GF-D8 (cell line): ENCODE data around the gene ZNF675.
"Not testable (repeated sequence)": the region's sequence is repeated elsewhere in the genome, so short reads cannot be mapped to it uniquely, and the experiment has no call there.

ENCODE experiments used
- DNase-seq: peaks from one replicate; lab custom pipeline; 2025; lab: John Stamatoyannopoulos, UW

Gene ZNF675

DNA sequence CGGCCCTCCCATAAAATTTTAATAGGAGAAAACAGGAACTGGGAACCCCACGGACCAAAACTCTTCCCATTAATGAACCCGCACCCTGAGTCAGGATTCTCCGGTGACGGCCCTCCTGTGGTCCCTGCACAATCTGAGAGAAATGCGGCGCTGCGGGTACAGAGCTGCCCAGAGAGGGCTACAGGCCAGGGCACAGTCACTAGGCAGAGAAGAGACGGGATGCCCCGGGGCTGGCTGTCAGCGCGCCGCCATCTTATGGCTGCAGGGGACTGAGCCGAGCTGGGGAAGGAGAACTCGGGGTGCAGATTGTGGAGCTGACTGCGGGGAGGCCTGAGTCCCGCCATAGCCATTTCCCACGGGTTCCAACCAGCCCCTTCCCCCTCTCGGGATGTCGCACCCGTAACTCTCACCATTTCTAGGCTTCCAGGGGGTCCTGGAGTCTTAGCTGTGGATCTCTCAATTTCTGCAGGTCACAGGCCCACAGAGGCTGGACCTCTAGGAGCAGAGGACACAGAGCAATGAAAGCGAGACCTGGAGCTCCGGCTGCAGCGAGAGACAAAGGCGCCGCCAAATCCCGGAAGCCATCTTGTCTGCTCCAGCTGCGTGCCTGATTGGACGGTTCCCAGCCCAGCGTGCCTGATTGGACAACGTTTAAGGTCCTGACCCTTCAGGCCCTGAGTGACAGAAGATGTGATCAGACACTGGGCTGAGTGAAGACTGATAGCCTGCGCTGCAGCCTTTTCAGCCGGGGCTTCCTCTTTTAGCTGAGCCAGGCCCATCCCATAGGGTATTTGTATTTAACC lies at the start of gene ZNF675:
Gene ZNF675 (minus strand): TSS at position 592 of the 803 bp plus-strand sequence. CDS start 179 bp downstream, at position 413.
- DNase-seq: peak; percentile 89

DNA sequence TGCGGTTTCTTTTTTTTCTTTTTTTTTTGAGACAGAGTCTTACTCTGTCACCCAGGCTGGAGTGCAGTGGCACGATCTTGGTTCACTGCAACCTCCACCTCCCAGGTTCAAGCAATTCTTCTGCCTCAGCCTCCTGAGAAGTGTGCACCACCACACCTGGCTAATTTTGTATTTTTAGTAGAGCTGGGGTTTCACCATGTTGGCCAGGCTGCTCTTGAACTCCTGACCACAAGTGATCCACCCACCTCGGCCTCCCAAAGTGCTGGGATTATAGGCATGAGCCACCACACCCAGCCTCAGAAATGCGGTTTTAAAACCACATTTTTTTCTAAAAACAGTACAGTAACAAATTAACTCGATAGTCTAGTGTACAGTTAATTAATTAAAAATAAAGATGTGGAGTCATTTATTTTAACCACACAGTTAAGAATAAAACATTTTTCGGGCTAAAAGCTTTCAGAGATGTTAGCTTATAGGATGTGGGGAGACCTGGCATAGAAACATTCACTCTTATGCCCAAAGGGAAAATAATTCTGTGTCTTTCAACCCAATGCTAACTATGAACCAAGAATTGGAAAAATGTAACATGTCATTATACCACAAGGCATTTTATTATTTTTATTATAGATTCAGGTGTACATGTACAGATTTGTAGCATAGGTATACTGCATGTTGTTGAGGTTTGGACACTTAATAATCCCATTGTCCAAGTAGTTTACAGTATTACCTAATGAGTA lies 43.9 kb upstream of the ZNF675 start:
- DNase-seq: not testable (repeated sequence)

DNA sequence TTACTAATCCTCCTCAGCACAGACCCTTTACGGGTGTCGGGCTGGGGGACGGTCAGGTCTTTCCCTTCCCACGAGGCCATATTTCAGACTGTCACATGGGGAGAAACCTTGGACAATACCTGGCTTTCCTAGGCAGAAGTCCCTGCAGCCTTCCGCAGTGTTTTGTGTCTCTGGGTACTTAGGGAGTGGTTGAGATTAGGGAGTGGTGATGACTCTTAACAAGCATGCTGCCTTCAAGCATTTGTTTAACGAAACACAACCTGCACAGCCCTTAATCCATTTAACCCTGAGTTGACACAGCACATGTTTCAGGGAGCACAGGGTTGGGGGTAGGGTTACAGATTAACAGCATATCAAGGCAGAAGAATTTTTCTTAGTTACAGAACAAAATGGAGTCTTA lies 37.1 kb upstream of the ZNF675 start:
- not testable (repeated sequence) for DNase-seq

DNA sequence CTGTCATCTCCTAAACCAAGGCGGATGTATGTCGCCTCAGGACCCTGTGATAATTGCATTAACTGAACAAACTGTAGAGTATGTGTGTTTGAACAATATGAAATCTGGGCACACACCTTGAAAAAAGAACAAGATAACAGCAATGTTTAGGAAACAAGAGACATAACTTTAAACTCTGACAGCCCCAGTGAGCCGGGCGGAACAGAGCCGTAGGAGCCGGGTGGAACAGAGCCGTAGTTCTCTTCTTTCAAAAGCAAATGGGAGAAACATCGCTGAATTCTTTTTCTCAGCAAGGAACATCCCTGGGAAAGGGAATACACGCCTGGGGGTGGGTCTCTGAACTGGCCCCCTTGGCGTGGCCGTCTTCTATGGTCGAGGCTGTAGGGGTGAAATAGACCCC lies 31.8 kb upstream of the ZNF675 start:
- no peak for DNase-seq

DNA sequence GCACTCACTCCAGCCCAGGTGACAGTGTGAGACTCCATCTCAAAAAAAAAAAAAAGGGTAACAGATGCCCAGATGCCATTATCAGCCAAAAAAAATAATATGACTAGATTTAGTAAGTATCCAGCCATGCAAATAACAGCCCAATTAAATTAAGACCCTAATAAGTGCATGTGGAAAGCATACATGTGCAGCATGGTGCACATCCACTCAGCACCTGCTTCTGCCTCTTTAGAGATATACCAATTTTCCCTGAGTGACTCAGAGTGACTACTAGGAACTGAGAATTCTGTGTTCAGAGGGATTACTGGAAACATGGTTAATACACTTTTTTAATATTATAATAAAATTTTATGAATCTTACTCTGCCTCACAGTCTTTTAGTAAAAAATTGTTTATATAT lies 29.8 kb upstream of the ZNF675 start:
- no peak for DNase-seq

DNA sequence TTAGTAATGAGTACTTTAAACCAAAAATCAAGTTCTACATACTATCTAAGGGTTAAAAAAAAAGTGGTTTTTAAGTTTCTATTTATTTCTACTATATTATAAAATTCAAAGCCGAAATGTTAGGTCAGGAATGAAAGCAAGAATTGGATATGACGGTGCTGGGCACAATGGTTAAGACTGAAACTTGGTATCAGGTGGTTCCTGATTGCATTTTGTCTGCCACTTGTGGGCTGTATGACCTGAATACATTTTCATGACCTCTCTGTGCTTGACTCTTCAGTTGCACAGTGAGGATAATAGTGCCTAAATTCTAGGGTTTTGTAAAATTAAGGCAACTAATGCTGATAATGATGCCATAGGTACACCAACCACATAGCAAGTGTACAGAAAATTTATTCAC lies 22.3 kb upstream of the ZNF675 start:
- DNase-seq: no peak

DNA sequence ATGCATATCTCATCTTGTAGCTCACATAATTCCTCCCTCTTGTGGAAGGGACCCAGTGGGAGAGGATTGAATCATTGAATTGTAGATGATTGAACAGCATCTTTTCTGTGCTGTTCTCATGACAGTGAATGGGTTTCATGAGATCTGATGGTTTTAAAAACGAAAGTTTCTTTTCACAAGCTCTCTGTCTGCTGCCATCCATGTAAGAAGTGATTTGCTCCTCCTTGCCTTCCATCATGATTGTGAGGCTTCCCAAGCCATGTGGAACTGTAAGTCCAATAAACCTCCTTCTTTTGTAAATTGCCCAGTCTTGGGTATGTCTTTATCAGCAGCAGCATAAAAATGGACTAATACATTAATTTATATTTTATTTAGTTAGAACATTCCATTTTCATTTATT lies 19.6 kb upstream of the ZNF675 start:
- DNase-seq: no peak

DNA sequence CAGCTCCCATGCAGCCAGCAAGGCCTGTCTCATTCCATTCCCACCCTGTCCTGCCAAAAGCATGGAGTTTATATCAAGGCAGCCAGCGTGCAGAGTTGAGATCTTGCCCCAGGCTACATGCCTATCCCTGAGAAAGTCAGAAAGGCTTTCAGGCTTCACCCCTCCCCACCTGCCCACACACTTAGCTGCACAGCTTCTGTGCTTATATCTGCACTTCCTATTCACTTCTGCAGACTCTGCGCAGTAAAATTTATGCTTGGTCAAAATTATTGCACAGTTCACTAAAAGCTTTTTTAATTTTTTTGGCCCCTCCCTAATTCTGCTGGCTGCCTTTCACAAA lies 12.5 kb upstream of the ZNF675 start:
- DNase-seq: no peak

DNA sequence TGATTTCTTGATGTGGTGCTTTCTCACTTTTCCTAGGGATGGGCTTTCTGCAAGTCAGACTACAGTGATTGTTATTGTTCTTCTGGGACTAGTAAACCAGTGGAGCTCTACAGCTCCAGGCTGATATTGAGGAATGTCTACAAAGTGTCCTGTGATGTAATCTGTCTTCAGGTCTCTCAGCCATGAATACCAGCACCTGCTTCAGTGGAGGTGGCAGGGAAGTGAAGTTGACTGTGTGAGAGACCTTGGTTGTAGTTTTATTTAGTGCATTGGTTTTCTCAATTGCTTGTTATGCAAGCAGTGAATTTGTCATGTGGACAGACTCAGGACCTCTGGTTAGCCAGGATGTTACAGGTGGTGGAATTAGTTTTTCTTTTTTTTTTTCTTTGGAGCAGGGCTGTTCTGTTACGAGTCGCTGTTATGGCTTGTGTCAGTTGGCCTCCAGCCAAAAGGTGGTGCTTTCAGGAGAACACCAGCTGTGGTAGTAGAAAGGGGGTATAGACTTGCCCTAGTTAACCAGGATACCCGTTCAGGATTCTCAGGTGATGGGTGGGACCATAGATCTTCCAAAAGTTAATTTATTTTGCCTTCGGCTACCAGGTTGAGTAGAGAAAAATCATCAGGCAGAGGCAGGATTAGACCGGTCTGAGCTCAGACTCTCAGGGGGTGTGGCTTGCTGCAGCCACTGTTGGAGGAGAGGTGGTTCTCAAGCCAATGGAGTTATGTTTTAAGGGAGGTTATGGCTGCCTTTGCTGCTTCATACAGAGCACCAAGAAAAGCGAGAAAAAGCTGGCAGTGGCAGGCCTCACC lies 11.9 kb upstream of the ZNF675 start:
- DNase-seq: no peak

DNA sequence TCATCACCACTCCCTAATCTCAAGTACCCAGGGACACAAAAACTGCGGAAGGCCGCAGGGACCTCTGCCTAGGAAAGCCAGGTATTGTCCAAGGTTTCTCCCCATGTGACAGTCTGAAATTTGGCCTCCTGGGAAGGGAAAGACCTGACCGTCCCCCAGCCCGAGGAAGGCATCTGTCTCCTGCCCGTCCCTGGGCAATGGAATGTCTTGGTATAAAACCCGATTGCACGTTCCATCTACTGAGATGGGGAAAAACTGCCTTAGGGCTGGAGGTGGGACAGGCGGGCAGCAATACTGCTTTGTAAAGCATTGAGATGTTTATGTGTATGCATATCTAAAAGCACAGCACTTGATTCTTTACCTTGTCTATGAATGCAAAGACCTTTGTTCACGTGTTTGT lies 5.9 kb upstream of the ZNF675 start:
- DNase-seq: not testable (repeated sequence)

DNA sequence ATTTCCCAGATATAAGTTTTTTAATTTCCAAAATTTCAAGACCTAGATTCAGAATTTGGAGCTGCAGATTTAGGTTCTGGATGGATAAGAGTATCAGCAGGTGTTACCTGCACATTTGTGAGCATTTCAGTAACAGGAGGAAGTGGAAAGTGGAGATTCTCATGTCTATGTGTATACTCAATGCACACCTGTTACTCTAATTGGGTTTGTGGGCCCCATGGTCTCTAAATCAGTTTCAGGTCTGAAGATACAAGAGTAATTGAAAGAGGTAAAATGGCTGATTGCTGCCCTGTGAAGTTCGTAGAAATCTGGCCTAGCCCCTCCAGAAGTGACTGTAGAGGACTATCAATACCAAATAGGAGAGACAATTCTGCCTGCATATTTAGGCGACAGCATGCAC lies 13.9 kb downstream of the ZNF675 start:
- no peak for DNase-seq

DNA sequence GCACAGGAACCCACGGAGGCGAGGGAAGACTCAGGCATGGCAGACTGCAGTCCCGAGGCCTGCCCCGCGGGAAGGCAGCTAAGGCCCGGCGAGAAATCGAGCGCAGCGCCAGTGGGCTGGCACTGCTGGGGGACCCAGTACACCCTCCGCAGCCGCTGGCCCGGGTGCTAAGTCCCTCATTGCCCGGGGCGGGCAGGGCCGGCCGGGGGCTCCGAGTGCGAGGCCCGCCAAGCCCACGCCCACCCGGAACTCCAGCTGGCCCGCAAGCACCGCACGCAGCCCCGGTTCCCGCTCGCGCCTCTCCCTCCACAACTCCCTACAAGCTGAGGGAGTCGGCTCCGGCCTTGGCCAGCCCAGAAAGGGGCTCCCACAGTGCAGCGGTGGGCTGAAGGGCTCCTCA lies 18.4 kb downstream of the ZNF675 start:
- not testable (repeated sequence) for DNase-seq

DNA sequence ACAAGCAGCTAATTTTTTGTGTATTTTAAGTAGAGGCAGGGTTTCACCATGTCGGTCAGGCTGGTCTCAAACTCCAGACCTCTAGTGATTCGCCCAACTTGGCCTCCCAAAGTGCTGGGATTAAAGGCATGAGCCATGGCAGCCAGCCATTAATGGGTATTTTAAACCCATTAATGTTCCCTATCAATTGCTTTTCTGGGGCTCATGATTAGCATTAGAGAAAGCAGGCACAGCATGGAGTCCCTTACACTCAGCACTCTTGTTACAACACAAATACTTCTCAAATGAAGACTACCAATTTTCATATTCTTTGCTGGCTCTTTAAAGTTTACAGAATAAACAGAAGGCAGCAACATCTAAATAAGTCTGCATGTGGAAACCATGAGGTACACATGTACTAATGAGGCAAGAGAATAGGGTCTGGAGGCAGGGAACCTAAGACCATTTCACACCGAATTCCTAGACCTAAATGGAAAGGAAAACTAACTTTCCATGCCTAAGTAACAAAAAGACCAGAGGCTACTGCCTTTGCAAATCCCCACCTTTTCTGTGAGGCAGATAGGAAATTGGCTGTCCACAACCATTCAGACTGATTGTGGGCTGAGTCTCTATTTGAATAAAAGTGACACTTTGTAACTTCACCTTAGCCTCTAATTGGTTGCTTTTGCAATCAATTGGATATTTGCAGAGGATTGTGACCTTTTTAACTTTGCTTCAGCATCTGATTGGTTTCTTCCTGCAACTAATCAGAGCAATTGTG lies 21.2 kb downstream of the ZNF675 start:
- no peak for DNase-seq

DNA sequence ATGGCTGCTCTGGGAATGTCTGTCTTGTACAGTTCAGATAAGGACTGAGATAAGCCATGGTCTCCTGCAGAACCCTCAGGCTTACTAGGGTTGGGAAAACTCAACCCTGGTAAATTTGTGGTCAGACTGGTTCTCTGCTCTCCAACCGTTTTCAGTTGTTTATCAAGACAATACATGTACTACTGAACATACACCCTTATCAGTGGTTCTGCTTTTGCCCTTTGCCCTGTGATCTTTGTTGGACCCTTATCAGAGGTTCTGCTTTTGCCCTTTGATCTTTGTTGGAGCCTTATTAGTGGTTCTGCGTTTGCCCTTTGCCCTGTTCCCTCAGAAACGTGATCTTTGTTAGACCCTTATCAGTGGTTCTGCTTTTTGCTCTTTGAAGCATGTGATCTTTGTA lies 37.2 kb downstream of the ZNF675 start:
- not testable (repeated sequence) for DNase-seq
